ENCODE measurements around the gene SPOCK1. TPM values are rescaled to one million over a fixed set of nuclear protein-coding genes. Genes with fewer than 3 reads are reported as not detected.

The SPOCK1 gene
- total and polyA plus RNA-seq, 9 of the 15 experiments (the other 6 are each of a cell fraction or from before 2014, with no cell fraction given), result 0.01 to 0.35 (median 0.04) TPM; not detected in 6

DNA sequence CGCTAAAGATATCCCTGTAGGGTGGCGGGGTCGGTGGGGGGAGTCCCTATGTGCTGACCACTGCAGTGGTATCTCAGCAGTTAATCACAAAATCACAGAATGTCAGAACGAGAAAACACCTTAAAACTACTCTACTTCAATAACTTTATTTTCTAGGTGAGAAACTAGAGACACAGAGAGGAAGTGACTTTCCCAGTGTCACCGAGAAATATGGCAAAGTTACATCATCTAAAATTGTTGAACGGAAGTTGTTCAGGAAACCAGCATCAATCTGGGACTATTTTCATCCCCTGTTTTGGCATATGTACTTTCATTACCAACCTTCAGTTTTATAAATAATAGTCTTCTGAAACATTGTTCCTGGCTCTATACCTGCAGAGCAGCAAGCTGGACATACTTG lies 384.0 kb downstream of the SPOCK1 start (continued):
- TF ChIP-seq FOXA3 (CRISPR knock-in tag; conservative IDR thresholded peaks at IDR 0.05 in 1 of 2, IDR thresholded peaks at IDR 0.05 in 1 of 2) (no peak), FOSL1 (tag; conservative IDR thresholded peaks at IDR 0.05) (no peak), SAP30 (IDR thresholded peaks at IDR 0.05; ENCODE audit: borderline replicate concordance, insufficient read depth, low read depth, low read length, poor library complexity, severe bottlenecking) (no peak), ZNF324 (CRISPR knock-in tag; IDR thresholded peaks at IDR 0.05) (no peak), MCM3 (IDR thresholded peaks at IDR 0.05) (no peak), GABPA (tag; conservative IDR thresholded peaks at IDR 0.05; ENCODE audit: low read depth) (peak; percentile 55; the same call in 1 of the 2 replicates)
- TF ChIP-seq, protein P1, sequence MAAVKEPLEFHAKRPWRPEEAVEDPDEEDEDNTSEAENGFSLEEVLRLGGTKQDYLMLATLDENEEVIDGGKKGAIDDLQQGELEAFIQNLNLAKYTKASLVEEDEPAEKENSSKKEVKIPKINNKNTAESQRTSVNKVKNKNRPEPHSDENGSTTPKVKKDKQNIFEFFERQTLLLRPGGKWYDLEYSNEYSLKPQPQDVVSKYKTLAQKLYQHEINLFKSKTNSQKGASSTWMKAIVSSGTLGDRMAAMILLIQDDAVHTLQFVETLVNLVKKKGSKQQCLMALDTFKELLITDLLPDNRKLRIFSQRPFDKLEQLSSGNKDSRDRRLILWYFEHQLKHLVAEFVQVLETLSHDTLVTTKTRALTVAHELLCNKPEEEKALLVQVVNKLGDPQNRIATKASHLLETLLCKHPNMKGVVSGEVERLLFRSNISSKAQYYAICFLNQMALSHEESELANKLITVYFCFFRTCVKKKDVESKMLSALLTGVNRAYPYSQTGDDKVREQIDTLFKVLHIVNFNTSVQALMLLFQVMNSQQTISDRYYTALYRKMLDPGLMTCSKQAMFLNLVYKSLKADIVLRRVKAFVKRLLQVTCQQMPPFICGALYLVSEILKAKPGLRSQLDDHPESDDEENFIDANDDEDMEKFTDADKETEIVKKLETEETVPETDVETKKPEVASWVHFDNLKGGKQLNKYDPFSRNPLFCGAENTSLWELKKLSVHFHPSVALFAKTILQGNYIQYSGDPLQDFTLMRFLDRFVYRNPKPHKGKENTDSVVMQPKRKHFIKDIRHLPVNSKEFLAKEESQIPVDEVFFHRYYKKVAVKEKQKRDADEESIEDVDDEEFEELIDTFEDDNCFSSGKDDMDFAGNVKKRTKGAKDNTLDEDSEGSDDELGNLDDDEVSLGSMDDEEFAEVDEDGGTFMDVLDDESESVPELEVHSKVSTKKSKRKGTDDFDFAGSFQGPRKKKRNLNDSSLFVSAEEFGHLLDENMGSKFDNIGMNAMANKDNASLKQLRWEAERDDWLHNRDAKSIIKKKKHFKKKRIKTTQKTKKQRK (IDR thresholded peaks at IDR 0.05; ENCODE audit: borderline replicate concordance, low read depth, low read length), result no peak
- TF ChIP-seq, protein P2, sequence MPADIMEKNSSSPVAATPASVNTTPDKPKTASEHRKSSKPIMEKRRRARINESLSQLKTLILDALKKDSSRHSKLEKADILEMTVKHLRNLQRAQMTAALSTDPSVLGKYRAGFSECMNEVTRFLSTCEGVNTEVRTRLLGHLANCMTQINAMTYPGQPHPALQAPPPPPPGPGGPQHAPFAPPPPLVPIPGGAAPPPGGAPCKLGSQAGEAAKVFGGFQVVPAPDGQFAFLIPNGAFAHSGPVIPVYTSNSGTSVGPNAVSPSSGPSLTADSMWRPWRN (IDR thresholded peaks at IDR 0.05; ENCODE audit: low read depth), result no peak
- TF ChIP-seq, protein P3, sequence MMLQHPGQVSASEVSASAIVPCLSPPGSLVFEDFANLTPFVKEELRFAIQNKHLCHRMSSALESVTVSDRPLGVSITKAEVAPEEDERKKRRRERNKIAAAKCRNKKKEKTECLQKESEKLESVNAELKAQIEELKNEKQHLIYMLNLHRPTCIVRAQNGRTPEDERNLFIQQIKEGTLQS (IDR thresholded peaks at IDR 0.05), result 0 out of 2 replicates have a peak, but pooled peaks have one; percentile 8
- TF ChIP-seq, protein P3 (CRISPR knock-in tag; conservative IDR thresholded peaks at IDR 0.05), result no peak
